Measurements from ENCODE around the gene SLC9A1. TPM values are rescaled to one million over a fixed set of nuclear protein-coding genes. Genes with fewer than 3 reads are reported as not detected.
"Not testable (repeated sequence)": the region's sequence is repeated elsewhere in the genome, so short reads cannot be mapped to it uniquely, and the experiment has no call there.

SLC9A1 gene
- total RNA-seq, 2 donors from 2014 or later, result 12.3 to 36.3 TPM

DNA sequence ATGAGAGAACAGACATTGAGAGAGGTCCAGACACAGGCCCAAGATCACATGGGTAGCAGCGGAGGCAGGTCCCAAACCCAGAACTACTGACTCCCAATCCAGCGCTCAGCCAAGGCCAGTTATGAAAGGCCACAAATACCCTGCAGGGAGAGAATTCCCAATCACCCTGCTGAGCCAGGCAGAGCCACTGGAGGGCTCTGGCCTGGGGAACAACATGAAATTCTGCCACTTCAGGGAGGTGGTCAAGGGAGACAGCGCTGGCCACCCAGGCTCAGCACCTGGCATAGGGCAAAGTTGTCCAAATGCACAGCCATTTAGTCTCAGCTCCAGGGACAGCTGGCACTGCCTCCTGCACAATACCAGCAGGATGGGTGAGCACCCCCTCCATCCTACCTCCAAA, 27.5 kb downstream of the SLC9A1 start:
- H3K4me3 ChIP-seq, result no peak overlapping the region
- no peak for TF ChIP-seq CTCF (IDR thresholded peaks at IDR 0.05)
- H3K27me3 ChIP-seq (replicated peaks; ENCODE audit: insufficient read depth), result no peaks in the 10 kb centered on the region
- no peaks in the 10 kb centered on the region for H3K9me3 ChIP-seq
- no peak overlapping the region for H3K27ac ChIP-seq
- DNase-seq (ENCODE audit: low spot score) (no peak), ATAC-seq (ENCODE audit: insufficient number of reproducible peaks, low FRiP score, low read depth) (no peak)
- peaks cover 0 to 9% of the 10 kb centered on the region in 2 donors for H3K4me1 ChIP-seq (ENCODE audit: control insufficient read depth in 1 of 2, low read depth in 2 of 2)
- no peaks in the 10 kb centered on the region for H3K36me3 ChIP-seq

DNA sequence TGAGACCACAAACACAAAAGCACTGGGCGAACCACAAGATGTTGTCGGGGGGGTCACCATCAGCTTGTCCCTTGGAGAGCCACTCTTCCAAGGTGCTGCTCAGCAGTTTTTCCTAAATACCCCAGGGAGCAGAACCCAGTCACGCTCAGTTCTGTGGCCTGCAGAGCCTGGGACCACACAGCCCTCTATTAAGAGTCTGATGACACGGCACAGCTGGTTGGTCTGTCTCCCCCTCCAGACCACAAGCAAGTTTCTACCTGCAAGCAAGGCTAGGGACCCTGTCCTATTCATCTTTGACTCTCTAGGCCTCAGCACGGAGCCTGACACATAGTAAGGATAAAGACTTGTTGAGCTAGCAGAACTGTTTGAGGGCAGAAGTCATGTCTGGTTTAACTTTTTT, 28.5 kb downstream of the SLC9A1 start:
- no peaks in the 10 kb centered on the region for H3K36me3 ChIP-seq
- H3K4me3 ChIP-seq, result no peak overlapping the region
- no peak overlapping the region for H3K27ac ChIP-seq
- DNase-seq (ENCODE audit: low spot score), result no peak
- no peak for TF ChIP-seq CTCF (IDR thresholded peaks at IDR 0.05)
- H3K27me3 ChIP-seq (replicated peaks; ENCODE audit: insufficient read depth), result no peaks in the 10 kb centered on the region
- no peaks in the 10 kb centered on the region for H3K9me3 ChIP-seq
- ATAC-seq (ENCODE audit: insufficient number of reproducible peaks, low FRiP score, low read depth), result no peak
- H3K4me1 ChIP-seq (ENCODE audit: control insufficient read depth in 1 of 2, low read depth in 2 of 2), result peaks cover 0 to 17% of the 10 kb centered on the region in 2 donors

GRCh38 chr1:27125125-27125524, 29.8 kb downstream of the SLC9A1 start:
- H3K4me1 ChIP-seq (ENCODE audit: control insufficient read depth in 1 of 2, low read depth in 2 of 2), result peaks cover 3 to 30% of the 10 kb centered on the region in 2 donors
- not testable (repeated sequence) for DNase-seq (ENCODE audit: low spot score)

GRCh38 chr1:27124405-27124804, 30.5 kb downstream of the SLC9A1 start:
- H3K4me1 ChIP-seq (ENCODE audit: control insufficient read depth in 1 of 2, low read depth in 2 of 2), result peaks cover 8 to 37% of the 10 kb centered on the region in 2 donors
- no peak overlapping the region for H3K27ac ChIP-seq
- DNase-seq (ENCODE audit: low spot score) (no peak), ATAC-seq (ENCODE audit: insufficient number of reproducible peaks, low FRiP score, low read depth) (no peak)
- no peaks in the 10 kb centered on the region for H3K27me3 ChIP-seq (replicated peaks; ENCODE audit: insufficient read depth)
- H3K36me3 ChIP-seq, result no peaks in the 10 kb centered on the region
- TF ChIP-seq CTCF (IDR thresholded peaks at IDR 0.05), result no peak
- H3K4me3 ChIP-seq, result no peak overlapping the region
- no peaks in the 10 kb centered on the region for H3K9me3 ChIP-seq

More at GRCh38 chr1:27125125-27125524, 29.8 kb downstream of the SLC9A1 start:
- H3K27me3 ChIP-seq (replicated peaks; ENCODE audit: insufficient read depth); ATAC-seq (ENCODE audit: insufficient number of reproducible peaks, low FRiP score, low read depth); H3K36me3 ChIP-seq; H3K4me3 ChIP-seq; H3K27ac ChIP-seq; H3K9me3 ChIP-seq: not testable (repeated sequence)

GRCh38 chr1:27122652-27123051, 32.3 kb downstream of the SLC9A1 start:
- no peaks in the 10 kb centered on the region for H3K9me3 ChIP-seq
- no peak overlapping the region for H3K4me3 ChIP-seq
- no peaks in the 10 kb centered on the region for H3K36me3 ChIP-seq
- ATAC-seq (ENCODE audit: insufficient number of reproducible peaks, low FRiP score, low read depth), result peak; percentile 60
- H3K27ac ChIP-seq, result peak overlapping the region; percentile 8 to 21
- DNase-seq (ENCODE audit: low spot score), result peak; percentile 43
- H3K4me1 ChIP-seq (ENCODE audit: control insufficient read depth in 1 of 2, low read depth in 2 of 2), result peaks cover 24 to 55% of the 10 kb centered on the region in 2 donors
- H3K27me3 ChIP-seq (replicated peaks; ENCODE audit: insufficient read depth), result no peaks in the 10 kb centered on the region
- TF ChIP-seq CTCF (IDR thresholded peaks at IDR 0.05), result no peak

DNA sequence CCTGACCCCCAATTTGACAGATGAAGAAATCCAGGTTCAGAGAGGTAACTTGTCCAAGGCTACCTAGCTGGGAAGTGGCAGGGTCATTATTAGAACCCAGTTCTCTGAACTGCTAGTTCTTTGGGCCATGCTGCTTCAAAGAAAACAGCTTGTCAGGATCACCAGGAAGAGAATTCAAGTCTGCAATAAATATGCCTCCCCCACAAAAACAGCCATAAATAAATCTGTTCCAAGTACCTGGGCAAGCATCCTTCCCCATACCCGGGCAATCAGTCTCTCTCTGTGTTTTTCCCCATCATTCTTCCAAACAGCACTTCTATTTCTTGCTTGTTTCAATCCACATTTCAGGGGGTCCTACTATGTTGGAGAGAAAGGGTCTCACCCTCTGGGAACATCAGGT, 34.1 kb downstream of the SLC9A1 start:
- DNase-seq (ENCODE audit: low spot score) (no peak), ATAC-seq (ENCODE audit: insufficient number of reproducible peaks, low FRiP score, low read depth) (no peak)
- peak overlapping the region; percentile 79 to 82 for H3K27ac ChIP-seq
- H3K4me3 ChIP-seq, result no peak overlapping the region
- no peaks in the 10 kb centered on the region for H3K9me3 ChIP-seq
- H3K4me1 ChIP-seq (ENCODE audit: control insufficient read depth in 1 of 2, low read depth in 2 of 2), result peaks cover 40 to 72% of the 10 kb centered on the region in 2 donors
- TF ChIP-seq CTCF (IDR thresholded peaks at IDR 0.05), result no peak
- H3K36me3 ChIP-seq, result no peaks in the 10 kb centered on the region
- H3K27me3 ChIP-seq (replicated peaks; ENCODE audit: insufficient read depth), result no peaks in the 10 kb centered on the region
